SHP77 (cell line): ENCODE results near the gene PLBD1.
A peak's percentile ranks its signal among the peaks of the same experiment; 100 is the strongest.

Source experiments
- DNase-seq, 2 experiments: peaks; one replicate each; lab custom pipeline; 2025; lab: John Stamatoyannopoulos, UW

The PLBD1 gene

DNA sequence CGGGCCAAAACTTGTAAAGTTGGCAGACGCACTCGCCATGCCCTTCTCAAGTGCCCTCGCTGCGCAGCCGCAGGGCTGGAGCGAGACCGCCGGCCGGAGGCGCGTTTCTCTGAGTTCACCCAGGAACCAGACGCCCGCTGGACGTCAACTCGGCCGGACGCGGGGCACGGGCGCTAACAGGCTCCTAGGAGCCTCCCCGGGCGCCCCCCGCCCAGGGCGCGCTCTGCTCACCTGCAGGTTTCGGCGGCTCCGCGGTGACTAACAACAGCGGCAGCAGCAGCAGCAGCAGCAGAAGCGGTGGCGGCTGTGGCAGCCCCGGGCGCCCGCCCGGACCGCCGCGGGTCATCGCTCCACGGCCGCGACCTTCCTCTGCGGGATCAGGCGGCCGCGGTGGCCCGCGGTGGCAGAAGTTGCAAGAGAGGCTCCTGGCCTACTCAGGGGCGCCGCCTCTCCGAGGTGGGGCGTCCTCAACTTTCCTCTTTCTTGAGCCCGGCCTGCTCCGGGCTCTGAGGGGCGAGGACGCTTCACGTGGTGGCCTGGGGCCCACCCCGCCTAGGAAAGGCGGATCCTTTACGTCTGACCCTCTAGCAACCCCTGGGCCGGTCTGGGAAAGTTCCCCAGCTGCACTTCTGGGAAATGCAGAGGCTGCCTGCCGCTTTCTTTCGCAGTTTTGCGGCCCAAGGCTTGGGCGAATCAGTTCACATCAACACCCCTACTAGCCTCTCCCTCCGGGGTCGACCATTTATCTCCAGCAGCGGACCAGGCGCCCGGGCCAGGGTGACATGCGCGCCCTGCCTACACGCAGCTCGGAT is at the start of gene PLBD1:
Gene PLBD1 (minus strand): TSS at position 533 of the 812 bp plus-strand sequence. CDS start 187 bp downstream, at position 346.
- DNase-seq = no peak

DNA sequence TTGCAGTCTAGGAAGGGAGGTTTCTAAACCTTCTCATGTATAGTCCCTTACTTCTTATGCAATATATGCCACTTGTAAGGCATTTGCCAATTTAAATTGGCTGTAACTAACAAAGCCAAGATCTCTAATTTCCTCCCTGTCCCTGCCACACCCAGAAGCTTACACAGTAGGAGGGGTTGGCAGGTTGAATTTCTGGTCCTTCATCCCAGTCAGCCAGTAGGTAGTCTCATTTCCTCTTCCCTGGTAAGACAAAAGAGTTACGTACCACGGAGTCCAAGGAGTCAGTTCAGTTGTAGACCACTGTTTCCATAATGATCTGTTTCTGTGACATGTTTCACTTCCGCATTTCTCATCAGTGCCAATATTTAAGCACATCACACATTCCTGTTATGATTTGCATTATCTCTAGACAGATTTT is 47.0 kb upstream of the PLBD1 start:
- DNase-seq = no peak

DNA sequence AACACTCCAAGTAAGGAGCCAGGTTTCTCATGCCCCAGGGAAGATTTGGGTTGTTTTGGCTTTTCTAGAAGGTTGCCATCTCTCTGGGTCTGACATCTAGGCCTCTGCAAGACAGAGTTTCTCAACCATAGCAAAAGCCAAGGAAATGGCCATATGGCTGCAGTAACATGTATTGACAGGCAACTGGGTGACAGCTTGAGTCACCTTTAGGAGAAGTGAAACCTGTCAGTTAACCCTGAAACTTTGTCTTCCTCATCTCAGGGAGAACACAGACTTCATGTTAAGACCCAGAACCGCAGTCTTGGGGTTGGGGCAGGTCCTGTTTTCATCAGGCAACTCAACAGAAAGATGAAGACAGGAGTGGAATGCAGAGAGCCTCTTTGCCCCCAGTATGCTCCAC is 46.0 kb upstream of the PLBD1 start:
- no peak for DNase-seq

DNA sequence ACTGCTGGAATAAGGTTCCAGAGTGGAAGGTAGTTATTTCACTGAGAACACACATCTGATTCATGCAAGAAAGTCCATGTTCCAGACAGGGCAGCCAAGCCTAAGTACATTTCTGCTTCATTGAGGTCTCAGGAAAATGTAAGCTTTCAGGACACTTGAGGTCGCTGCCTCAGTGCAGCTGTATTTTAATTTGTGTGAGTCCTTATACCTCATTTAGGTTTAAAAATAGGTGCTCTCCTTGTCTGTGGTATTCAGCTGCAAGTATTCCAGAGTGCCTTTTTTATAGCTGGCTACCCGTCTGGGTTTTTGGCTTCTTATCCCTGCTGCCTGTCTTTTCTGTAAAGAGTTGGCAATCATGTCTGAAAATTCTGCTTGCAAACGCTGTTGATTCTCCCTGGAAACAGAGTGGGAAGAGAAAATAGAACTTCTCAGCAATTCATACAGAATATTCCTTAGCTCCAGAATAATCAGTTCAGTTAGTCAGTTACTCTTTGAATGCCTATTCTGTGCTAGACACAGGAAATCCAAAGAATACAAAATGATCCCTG is 45.3 kb upstream of the PLBD1 start:
- peak; percentile 4 to 18 for DNase-seq

DNA sequence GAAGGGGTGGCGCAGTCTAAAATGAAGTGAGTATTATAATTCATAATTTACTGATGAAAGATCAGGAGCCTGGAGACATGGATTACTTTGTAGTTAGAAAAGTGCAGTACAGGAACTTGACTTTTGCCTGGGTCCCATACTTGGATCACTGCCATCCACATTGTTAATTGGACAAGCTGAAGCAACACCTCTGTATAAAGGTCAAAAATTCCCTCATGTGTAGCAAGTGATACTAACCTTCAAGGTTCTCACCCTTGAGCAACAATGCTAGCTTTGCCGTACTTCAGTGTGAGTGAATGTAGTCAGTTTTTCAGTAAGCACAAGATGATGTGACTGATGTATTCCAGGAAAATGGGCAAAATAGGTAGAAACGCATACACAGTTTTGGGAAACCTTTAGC is 44.6 kb upstream of the PLBD1 start:
- peak in 1 of 2 experiments; percentile 9 for DNase-seq

- DNase-seq = peak; percentile 3 to 25
These were observed 44.0 kb upstream of the PLBD1 start for GRCh38 chr12:14611640-14612203.

DNA sequence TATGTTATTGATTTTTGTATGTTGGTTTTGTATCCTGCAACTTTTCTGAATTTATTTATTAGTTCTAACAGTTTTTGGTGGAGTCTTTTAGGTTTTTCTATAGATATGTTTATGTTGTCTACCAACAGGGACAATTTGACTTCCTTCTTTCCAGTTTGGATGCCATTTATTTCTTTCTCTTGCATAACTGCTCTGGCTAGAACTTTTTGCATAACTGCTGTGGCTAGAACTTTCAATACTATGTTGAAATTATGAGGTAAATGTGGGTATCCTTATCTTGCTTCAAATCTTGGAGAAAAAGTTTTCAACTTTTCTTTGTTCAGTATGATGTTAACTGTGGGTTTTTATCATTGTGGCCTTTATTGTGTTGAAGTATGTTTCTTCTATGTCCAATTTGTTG is 39.9 kb upstream of the PLBD1 start:
- no peak for DNase-seq

GRCh38 chr12:14605401-14605989 is 37.8 kb upstream of the PLBD1 start:
- peak in 1 of 2 experiments; percentile 3 for DNase-seq

DNA sequence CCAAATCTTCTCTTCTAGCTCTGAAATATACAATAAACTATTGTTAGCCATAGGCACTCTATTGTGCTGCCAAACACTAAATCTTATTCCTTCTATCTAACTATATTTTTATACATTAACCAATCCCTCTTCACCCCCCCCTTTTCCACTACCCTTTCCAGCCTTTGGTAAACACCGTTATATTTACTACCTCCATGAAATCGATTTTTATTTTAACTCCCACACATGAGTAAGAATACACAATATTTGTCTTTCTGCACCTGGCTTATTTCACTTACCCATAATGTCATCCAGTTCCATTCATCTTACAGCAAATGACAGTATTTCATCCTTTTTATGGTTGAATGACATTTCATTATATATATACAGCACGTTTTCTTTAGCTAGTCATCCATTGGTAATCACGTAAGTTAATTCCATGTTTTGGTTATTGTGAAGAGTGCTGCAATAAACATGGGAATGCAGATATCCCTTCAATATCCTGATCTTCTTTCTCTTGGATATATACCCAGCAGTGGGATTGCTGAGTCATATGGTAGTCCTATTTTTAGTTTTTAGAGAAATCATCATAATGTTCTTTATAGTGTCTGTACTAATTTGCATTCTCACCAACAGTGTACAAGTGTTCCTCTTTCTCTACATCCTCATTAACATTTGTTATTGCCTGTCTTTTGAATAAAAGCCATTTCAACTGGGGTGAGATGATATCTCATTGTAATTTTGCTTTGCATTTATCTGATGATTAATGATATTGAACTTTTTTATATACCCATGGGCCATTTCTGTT is 34.2 kb upstream of the PLBD1 start:
- DNase-seq = peak; percentile 38 to 57

- no peak for DNase-seq
These were observed 29.8 kb upstream of the PLBD1 start for GRCh38 chr12:14597480-14597879.

DNA sequence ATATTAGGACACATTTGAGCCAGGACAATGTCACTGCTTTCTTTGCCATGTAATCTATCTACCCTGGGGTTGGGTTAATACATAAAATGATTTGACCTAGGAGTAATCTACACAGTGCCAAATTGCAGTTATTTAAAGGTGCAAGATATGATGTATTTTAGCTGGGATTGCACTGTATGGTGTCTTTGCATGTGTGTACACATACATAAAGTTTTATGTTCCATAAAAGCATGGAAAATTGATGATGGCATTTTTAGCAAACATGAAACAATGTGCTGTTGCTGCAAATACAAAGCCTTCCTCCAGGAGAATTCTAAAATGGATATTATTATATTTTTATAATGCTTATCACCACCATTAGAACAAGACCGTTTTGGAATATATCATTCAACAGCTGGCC is 24.0 kb upstream of the PLBD1 start:
- DNase-seq = no peak

- DNase-seq = no peak
These were observed 21.7 kb upstream of the PLBD1 start for GRCh38 chr12:14589169-14590004.

- DNase-seq = no peak
These were observed 20.9 kb upstream of the PLBD1 start for GRCh38 chr12:14588571-14588970.

DNA sequence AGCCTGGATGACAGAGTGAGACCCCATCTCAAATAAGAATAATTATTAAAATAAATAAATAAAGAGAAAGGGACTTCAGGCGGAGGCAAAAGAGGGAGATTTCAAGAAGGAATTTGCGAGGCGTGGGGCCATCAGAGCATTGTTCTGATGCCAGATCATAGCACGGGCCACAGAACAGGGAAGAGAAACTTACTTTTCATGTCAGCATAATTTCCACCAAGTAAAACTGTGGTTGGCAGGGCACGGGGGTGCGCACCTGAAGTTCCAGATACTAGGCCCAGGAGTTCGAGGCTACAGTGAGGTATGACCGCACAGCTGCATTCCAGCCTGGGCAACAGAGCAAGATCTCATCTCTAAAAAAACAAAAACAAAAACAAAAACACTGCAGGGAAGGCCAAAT is 11.0 kb upstream of the PLBD1 start:
- no peak for DNase-seq

GRCh38 chr12:14577344-14577743 is 9.7 kb upstream of the PLBD1 start:
- DNase-seq = no peak

- no peak for DNase-seq
These were observed 9.2 kb upstream of the PLBD1 start for GRCh38 chr12:14576896-14577295.

DNA sequence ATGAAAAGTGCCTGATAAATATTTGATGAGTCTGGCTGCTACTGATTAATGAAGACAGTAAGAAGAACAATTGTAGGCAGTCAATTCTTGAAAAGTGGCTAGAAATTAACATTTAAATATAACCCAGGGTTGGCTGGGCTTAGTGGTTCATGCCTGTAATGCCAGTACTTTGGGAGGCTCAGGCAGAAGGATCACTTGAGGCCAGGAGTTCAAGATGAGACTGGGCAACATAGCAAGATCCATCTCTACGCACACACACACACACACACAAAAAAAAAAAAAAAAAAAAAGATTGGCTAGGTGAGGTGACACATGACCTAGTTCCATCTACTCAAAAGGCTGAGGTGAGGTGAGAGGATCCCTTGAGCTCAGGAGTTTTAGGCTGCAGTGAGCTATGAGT is 7.9 kb upstream of the PLBD1 start:
- no peak for DNase-seq

GRCh38 chr12:14573118-14573517 is 5.4 kb upstream of the PLBD1 start:
- no peak for DNase-seq

GRCh38 chr12:14572401-14572800 is 4.7 kb upstream of the PLBD1 start:
- no peak for DNase-seq

- DNase-seq = no peak
These were observed 4.1 kb upstream of the PLBD1 start for GRCh38 chr12:14571779-14572178.

DNA sequence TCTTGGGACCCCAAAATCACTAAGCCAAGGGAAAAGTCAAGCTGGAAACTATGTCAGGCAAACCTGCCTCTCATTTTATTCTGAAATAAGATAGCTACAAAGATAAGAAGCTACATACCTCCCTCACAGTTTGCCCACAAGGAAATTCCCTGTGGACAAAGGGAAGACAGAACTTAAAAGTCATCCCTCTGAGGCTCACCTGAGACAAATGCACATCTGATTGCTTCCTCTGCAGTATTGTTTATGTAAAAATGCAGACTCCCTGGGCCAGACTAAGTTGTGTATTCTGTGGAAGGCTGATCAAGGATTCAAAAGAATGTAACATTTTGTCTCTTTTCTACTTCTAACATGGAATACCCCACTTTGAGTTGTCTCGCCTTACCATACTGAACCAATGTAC is 2.5 kb upstream of the PLBD1 start:
- no peak for DNase-seq
